LNCaP clone FGC (cell line): ENCODE measurements around the gene CHCHD6.

ENCODE experiments used
- DNase-seq: peaks from one replicate; pipeline ENCODE4 v3.0.0-alpha.2; 2011; ENCODE audit warnings: low read depth
- H3K4me3 ChIP-seq: 2 replicates; pipeline ENCODE4 v1.5.1; 2011; ENCODE audit warnings: mild to moderate bottlenecking, low read depth, low read length, control low read depth
- CTCF ChIP-seq: IDR thresholded peaks from 2 replicates; pipeline ENCODE4 v1.5.1; 2012; ENCODE audit warnings: mild to moderate bottlenecking; ENCODE audit not compliant: control insufficient read depth, insufficient read depth; ENCODE audit errors: extremely low read depth

The CHCHD6 gene

GRCh38 chr3:126836220-126836860 lies 132.3 kb downstream of the CHCHD6 start:
- no peak for TF ChIP-seq CTCF
- H3K4me3 ChIP-seq = no peak overlapping the region
- no peak for DNase-seq

GRCh38 chr3:126837773-126838172 lies 133.7 kb downstream of the CHCHD6 start:
- no peak overlapping the region for H3K4me3 ChIP-seq
- TF ChIP-seq CTCF = no peak
- no peak for DNase-seq

- no peak for TF ChIP-seq CTCF
- no peak for DNase-seq
- H3K4me3 ChIP-seq = no peak overlapping the region
These were observed 142.1 kb downstream of the CHCHD6 start for GRCh38 chr3:126845920-126846715.

- H3K4me3 ChIP-seq = no peak overlapping the region
- DNase-seq = no peak
- no peak for TF ChIP-seq CTCF
These were observed 143.0 kb downstream of the CHCHD6 start for GRCh38 chr3:126847061-126847460.

- TF ChIP-seq CTCF = no peak
- H3K4me3 ChIP-seq = no peak overlapping the region
- no peak for DNase-seq
These were observed 145.0 kb downstream of the CHCHD6 start for GRCh38 chr3:126848991-126849390.

- TF ChIP-seq CTCF = no peak
- no peak for DNase-seq
- no peak overlapping the region for H3K4me3 ChIP-seq
These were observed 145.7 kb downstream of the CHCHD6 start for GRCh38 chr3:126849768-126850167.
